Medulla oblongata (tissue), 1 donor: Measurements from ENCODE around the gene CAPS.

Experiments
- DNase-seq: peaks from one replicate; pipeline ENCODE4 v3.0.0-alpha.2; 2015; ENCODE audit errors: extremely low spot score

CAPS gene

DNA sequence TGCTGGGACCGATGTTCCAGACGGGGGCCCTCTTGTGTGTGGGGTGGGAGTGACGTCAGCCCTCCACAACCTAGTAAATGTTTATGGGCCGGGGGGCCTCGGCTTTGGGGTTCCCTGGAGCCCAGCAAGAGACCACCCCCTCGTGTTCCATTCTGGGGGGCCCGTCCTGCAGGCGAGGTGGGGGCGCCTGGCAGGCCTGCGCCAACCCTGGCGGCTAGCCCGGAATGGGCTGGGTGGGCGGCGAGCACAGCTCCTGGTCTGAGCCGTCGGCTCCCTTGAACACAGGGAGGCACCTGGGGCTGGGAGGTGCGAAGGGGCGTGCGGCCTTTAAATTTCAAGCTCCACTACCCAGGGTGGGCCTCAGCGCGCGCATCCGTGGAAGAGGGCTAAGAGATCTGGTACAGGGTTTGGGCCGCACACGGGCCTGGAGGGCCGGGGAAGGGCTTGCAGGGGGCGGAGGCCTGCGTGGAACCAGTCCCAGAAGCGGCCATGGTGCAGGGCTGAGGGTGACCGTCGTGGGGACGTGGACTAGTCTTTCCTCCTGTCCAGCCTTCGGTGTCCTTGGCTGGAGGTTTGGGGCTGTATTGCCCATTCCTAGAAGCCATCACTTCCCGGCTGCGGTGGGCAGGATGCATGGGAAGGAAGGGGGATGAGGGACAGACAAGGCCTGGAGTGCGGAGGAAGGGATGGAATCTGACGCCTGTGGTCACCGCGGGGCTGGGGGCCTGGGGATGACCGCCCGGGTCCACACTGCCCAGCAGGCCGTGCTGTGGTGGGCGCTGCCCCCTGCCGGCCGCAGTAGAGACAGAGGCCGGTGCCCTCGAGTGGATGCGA, 21.9 kb upstream of the CAPS start:
- no peak for DNase-seq

DNA sequence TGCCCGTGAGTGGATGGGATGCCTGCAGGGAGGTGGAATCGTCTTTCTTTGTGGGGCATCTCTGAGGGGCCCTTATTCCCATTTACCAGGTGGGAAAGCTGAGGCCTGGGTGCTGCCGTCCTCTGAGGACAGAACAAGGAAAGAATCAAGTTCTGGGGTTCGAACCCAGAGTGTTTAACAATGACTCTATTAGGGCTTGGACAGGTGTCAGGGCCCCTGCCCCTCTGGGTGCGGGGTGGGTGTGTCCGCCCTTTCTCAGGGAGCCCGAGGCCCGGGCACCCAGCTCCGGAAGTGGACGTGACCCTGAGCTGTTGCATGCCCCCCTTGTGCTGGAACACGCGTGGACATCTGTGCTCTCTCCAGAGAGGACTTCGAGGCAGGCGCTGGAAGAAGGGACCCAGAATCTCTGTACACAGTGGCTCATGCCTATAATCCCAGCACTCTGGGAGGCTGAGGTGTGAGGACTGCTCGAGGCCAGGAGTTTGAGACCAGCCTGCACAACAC, 21.2 kb upstream of the CAPS start:
- DNase-seq = no peak

DNA sequence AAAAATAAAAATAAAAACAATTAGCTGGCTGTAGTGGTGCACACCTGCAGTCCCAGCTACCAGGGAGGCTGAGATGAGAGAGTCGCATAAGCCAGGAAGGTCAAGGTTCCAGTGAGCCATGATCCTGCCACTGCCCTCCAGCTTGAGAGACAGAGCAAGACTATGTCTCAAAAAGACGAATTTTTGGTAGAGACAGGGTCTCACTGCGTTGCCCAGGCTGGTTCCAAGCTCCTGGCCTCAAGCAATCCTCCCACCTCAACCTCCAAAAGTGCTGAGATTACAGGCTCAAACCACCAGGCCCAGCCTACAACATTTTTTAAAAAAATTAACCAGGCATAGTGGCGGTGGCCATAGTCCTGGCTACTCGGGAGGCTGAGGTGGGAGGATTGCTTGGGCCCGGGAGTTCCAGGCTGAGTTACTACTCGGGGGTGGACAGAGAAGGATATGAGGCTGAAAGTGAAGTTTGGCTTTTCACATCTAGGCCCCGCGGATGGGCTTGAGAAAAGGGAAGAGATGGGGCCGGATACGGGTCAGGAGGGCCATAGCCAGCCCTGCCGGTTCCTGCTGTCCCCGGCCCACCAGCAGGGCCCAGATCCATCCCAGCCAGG, 20.7 kb upstream of the CAPS start:
- no peak for DNase-seq

GRCh38 chr19:5893907-5894703, 19.9 kb upstream of the CAPS start:
- DNase-seq = no peak

GRCh38 chr19:5894704-5895349, 19.2 kb upstream of the CAPS start:
- DNase-seq = no peak

GRCh38 chr19:5895409-5895808, 18.6 kb upstream of the CAPS start:
- DNase-seq = no peak

DNA sequence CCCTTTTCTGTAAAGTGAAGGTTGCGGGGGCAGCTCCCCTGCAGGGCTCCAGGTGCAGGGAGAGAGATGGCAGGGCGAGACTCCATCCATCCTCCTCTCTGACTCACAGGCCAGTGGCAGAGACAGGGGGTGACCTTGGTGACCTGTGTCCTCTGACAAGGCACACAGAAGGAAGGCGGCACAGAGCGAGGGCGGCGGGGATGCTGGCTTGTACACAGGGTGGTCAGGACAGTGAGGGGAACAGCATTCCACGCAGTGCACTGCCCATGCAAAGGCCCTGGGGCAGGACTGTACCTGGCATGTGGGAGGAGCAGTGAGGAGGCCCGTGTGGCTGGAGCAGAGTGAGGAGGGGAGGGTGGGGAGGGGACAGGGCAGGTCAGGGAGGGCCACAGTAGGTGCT, 18.2 kb upstream of the CAPS start:
- no peak for DNase-seq

- DNase-seq = no peak
Measured at GRCh38 chr19:5896365-5897076, 17.5 kb upstream of the CAPS start.

GRCh38 chr19:5897189-5897969, 16.7 kb upstream of the CAPS start:
- DNase-seq = no peak

DNA sequence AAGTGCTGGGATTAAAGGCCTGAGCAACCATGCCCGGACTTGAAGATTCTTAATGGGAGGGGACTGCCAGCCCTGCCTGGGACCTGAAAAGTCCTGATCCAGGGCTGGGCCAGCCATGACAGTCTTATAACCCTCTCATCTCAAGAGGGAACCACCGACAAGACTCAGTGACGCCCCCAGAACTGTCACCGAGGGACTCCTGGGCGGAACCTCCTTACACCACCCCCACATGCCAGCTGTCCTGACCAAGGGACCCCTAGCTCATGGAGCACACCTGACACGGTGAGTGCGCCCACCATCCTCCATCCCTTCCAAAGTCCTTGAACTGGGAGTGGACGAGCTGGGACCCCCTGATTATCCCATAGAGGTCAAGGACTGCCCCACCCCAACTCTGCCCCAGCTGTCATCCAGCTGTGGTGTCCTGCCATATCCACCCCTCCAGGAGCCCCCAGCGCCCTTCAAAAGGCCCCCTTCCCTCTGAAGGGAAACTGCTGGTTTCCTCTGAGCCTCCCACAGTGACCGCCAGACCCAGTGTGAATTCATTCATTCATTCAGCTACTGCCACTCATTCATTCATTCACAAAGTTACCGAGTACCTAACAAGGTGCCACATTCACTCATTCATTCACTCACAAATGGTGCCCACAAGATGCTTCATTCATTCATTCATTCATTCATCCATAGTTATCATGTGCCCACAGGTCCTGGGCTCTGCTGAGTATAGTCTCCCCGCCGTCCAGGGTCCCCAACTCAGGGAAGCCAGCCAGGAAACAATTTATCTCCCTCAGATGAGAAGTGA, 14.1 kb upstream of the CAPS start:
- DNase-seq = no peak

GRCh38 chr19:5900976-5901375, 13.1 kb upstream of the CAPS start:
- no peak for DNase-seq

DNA sequence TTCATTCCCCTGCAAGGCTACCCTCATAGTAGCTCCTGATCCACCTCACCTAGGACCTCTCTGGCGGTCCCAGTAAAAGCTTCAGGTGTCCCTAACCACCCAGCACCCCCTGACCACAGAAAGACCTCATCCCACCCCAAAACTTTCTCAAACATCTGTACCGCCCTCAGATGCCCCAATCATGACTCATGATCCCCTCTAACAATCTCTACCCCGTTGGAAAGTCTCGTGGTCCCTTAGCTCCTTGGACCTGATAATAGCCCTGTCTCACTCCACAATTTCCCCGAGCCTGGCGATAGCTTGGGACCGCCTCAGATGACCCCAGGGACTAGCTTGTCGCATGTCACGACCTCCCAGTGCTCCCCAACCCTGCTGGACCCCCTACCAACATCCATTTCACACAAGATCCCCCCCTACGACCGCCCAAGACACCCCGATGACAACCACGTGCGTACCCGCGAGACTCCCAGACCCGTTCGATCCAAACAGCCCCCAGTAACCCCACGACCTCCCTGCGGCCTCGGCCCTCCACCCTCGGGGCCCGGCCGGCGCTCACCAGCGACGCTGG, 10.9 kb upstream of the CAPS start:
- DNase-seq = no peak

DNA sequence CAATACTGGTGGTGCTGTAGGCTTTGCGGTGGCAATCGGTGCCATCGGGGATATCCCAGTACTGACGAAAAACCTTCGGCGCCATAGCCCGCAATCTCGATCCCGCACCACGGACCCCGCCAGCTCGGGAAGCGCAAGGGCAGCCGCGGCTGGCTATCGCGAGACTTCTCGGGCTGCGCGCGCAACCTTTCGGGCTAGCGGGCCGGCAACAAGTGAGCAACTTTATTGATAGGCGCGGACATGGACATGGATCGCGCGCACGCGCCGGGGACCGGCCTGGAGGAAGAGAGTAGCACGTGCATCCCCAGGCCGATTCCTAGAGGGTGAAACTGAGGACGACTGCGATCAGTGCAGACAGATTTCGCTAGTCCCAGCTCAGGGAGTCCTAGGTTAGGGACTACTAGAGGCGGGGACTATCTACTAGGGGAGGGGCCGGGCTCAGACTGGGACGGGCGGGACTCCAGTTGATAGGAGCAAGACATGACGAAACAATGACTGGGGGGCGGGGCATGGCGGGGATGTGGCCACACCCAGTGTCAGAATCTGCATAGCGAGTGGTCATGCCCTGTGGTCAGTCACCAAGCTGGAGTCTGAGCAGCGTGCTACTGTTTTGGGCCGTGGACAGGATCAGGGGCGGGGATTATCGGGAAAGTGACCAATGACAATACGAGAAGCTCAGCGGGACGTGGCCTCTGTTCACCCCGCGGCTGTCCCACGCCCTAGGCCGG, 10.3 kb upstream of the CAPS start, which contains the start of gene NDUFA11:
Gene NDUFA11 (minus strand): TSS at position 167 of the 728 bp plus-strand sequence. CDS start 82 bp downstream, at position 85.
- DNase-seq = peak; percentile 93

GRCh38 chr19:5904352-5905113, 9.5 kb upstream of the CAPS start, which contains the start of gene VMAC:
TSS of gene VMAC (plus strand) at chr19:5904872. CDS start at chr19:5904891, 19 bp downstream.
- peak; percentile 100 for DNase-seq

GRCh38 chr19:5905114-5905778, 8.8 kb upstream of the CAPS start:
- no peak for DNase-seq

DNA sequence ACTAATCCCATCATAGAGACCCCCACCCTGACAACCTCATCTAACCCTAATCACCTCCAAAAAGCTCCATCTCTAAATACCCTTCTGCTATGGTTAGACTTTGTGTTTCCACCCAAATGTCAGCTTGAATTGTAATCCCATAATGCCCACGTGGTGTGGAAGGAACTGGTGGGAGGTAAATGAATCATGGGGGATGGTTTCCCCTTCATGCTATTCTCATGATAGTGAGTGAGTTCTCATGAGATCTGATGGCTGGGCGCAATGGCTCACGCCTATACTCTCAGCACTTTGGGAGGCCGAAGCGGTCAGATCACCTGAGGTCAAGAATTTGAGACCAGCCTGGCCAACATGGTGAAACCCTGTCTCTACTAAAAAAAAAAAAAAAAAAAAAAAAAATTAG, 6.8 kb upstream of the CAPS start:
- DNase-seq = no peak
